SW 1271 (cell line): ENCODE results near the gene SCG5.

Experiments used
- DNase-seq, 2 experiments: peaks; one replicate each; lab custom pipeline; 2025; lab: John Stamatoyannopoulos, UW

SCG5 gene

GRCh38 chr15:32691689-32692038 lies 50.2 kb downstream of the SCG5 start:
- DNase-seq, result no peak

- DNase-seq, result no peak
Observed at GRCh38 chr15:32692286-32692685, 50.8 kb downstream of the SCG5 start.

- DNase-seq, result no peak
Observed at GRCh38 chr15:32694222-32694983, 52.9 kb downstream of the SCG5 start.

GRCh38 chr15:32698773-32699390 lies 57.4 kb downstream of the SCG5 start:
- no peak for DNase-seq

- no peak for DNase-seq
Observed at GRCh38 chr15:32700501-32701150, 59.1 kb downstream of the SCG5 start.

- DNase-seq, result no peak
Observed at GRCh38 chr15:32701863-32702262, 60.4 kb downstream of the SCG5 start.

- DNase-seq, result no peak
Observed at GRCh38 chr15:32704395-32704981, 63.0 kb downstream of the SCG5 start.

- no peak for DNase-seq
Observed at GRCh38 chr15:32705446-32705845, 63.9 kb downstream of the SCG5 start.

- no peak for DNase-seq
Observed at GRCh38 chr15:32706704-32707103, 65.2 kb downstream of the SCG5 start.

- DNase-seq, result no peak
Observed at GRCh38 chr15:32707436-32707835, 65.9 kb downstream of the SCG5 start.

GRCh38 chr15:32709295-32710033 lies 68.0 kb downstream of the SCG5 start:
- no peak for DNase-seq

- DNase-seq, result no peak
Observed at GRCh38 chr15:32715276-32715675, 73.8 kb downstream of the SCG5 start.

GRCh38 chr15:32716216-32716914 lies 74.9 kb downstream of the SCG5 start:
- DNase-seq, result no peak

GRCh38 chr15:32716915-32717425 lies 75.5 kb downstream of the SCG5 start:
- DNase-seq, result no peak

GRCh38 chr15:32717426-32718226 lies 76.1 kb downstream of the SCG5 start, which contains the start of gene GREM1:
TSS of gene GREM1 (plus strand) at chr15:32718004. CDS start at chr15:32730691, 12,687 bp downstream.
- no peak for DNase-seq

GRCh38 chr15:32718227-32718820 lies 76.8 kb downstream of the SCG5 start:
- DNase-seq, result no peak

GRCh38 chr15:32718821-32719716 lies 77.6 kb downstream of the SCG5 start:
- DNase-seq, result no peak

GRCh38 chr15:32721596-32721995 lies 80.1 kb downstream of the SCG5 start:
- no peak for DNase-seq

- DNase-seq, result no peak
Observed at GRCh38 chr15:32722136-32722535, 80.6 kb downstream of the SCG5 start.
